ENCODE data around the gene ANKRD24.

The ANKRD24 gene

GRCh38 chr19:4144666-4145249 lies 37.7 kb upstream of the ANKRD24 start:
- H3K79me2 ChIP-seq (ENCODE audit: control insufficient read depth, low read length), result no peaks in the 10 kb centered on the region
- TF ChIP-seq EZH2phosphoT487 (IDR thresholded peaks at IDR 0.05; ENCODE audit: borderline replicate concordance, low read length), result no peak
- TF ChIP-seq CTCF (IDR thresholded peaks at IDR 0.05; ENCODE audit: low read depth, low read length, poor library complexity, severe bottlenecking), result no peak
- H3K4me2 ChIP-seq (ENCODE audit: low read length), result no peak overlapping the region

GRCh38 chr19:4149518-4150288 lies 32.8 kb upstream of the ANKRD24 start:
- Histone ChIP-seq H3K9me3 (ENCODE audit: control insufficient read depth, insufficient read depth, low read length) (no peaks in the 10 kb centered on the region), H3K27me3 (ENCODE audit: control insufficient read depth, low read length) (peaks cover 23% of the 10 kb centered on the region), H3K79me2 (ENCODE audit: control insufficient read depth, low read length) (no peaks in the 10 kb centered on the region), H3K36me3 (ENCODE audit: control insufficient read depth, low read length) (no peaks in the 10 kb centered on the region), H3K4me3 (ENCODE audit: low read length) (no peak overlapping the region), H3K9me2 (replicated peaks; ENCODE audit: control insufficient read depth, low read length) (no peaks in the 10 kb centered on the region), H3F3A (ENCODE audit: control insufficient read depth, insufficient read depth) (no peaks in the 10 kb centered on the region), H3K4me1 (ENCODE audit: control insufficient read depth, low read length) (no peaks in the 10 kb centered on the region), H3K4me2 (ENCODE audit: low read length) (no peak overlapping the region), H3K27ac (ENCODE audit: low read depth, low read length) (no peak overlapping the region), H4K20me1 (ENCODE audit: control insufficient read depth, insufficient read depth, low read depth, low read length) (no peaks in the 10 kb centered on the region)
- no peak for TF ChIP-seq CTCF (IDR thresholded peaks at IDR 0.05; ENCODE audit: low read depth, low read length, poor library complexity, severe bottlenecking)
- TF ChIP-seq EZH2phosphoT487 (IDR thresholded peaks at IDR 0.05; ENCODE audit: borderline replicate concordance, low read length), result no peak

More at GRCh38 chr19:4144666-4145249, 37.7 kb upstream of the ANKRD24 start:
- Histone ChIP-seq H3F3A (ENCODE audit: control insufficient read depth, insufficient read depth) (no peaks in the 10 kb centered on the region), H3K9me3 (ENCODE audit: control insufficient read depth, insufficient read depth, low read length) (no peaks in the 10 kb centered on the region), H3K9me2 (replicated peaks; ENCODE audit: control insufficient read depth, low read length) (no peaks in the 10 kb centered on the region), H3K4me1 (ENCODE audit: control insufficient read depth, low read length) (peaks cover 13% of the 10 kb centered on the region), H3K27me3 (ENCODE audit: control insufficient read depth, low read length) (peaks cover 11% of the 10 kb centered on the region), H3K27ac (ENCODE audit: low read depth, low read length) (no peak overlapping the region), H3K4me3 (ENCODE audit: low read length) (no peak overlapping the region), H3K36me3 (ENCODE audit: control insufficient read depth, low read length) (no peaks in the 10 kb centered on the region), H4K20me1 (ENCODE audit: control insufficient read depth, insufficient read depth, low read depth, low read length) (no peaks in the 10 kb centered on the region)

- no peaks in the 10 kb centered on the region for H3K9me2 ChIP-seq (replicated peaks; ENCODE audit: control insufficient read depth, low read length)
- H3K36me3 ChIP-seq (ENCODE audit: control insufficient read depth, low read length), result no peaks in the 10 kb centered on the region
- no peak overlapping the region for H3K4me2 ChIP-seq (ENCODE audit: low read length)
- H3K9me3 ChIP-seq (ENCODE audit: control insufficient read depth, insufficient read depth, low read length), result no peaks in the 10 kb centered on the region
- no peaks in the 10 kb centered on the region for H4K20me1 ChIP-seq (ENCODE audit: control insufficient read depth, insufficient read depth, low read depth, low read length)
- no peaks in the 10 kb centered on the region for H3K79me2 ChIP-seq (ENCODE audit: control insufficient read depth, low read length)
- H3K27me3 ChIP-seq (ENCODE audit: control insufficient read depth, low read length), result peaks cover 21% of the 10 kb centered on the region
- H3K27ac ChIP-seq (ENCODE audit: low read depth, low read length), result no peak overlapping the region
- no peak for TF ChIP-seq EZH2phosphoT487 (IDR thresholded peaks at IDR 0.05; ENCODE audit: borderline replicate concordance, low read length)
- TF ChIP-seq CTCF (IDR thresholded peaks at IDR 0.05; ENCODE audit: low read depth, low read length, poor library complexity, severe bottlenecking), result no peak
- no peak overlapping the region for H3K4me3 ChIP-seq (ENCODE audit: low read length)
- H3K4me1 ChIP-seq (ENCODE audit: control insufficient read depth, low read length), result no peaks in the 10 kb centered on the region
- H3F3A ChIP-seq (ENCODE audit: control insufficient read depth, insufficient read depth), result no peaks in the 10 kb centered on the region
Observed at GRCh38 chr19:4151623-4152022, 30.9 kb upstream of the ANKRD24 start.

All from DOHH2 (cell line).